Stimulated activated naive CD8-positive, alpha-beta T cell treated with anti-CD3 and anti-CD28 coated beads, Interleukin-15, amount 100 ng/mL, for 72 hours (primary cell): ENCODE data around the gene ACACB.

Experiments used
- ATAC-seq: fragments of 150-1000 bp; cut with Tn5 transposase; 2 replicates; pipeline ENCODE4 v1.10.0; 2021; ENCODE audit warnings: mild to moderate bottlenecking, moderate library complexity
- DNase-seq, 2 donors: peaks; one replicate each; pipeline ENCODE4 v3.0.0; 2021 to 2022
- H3K27ac Mint-ChIP-seq, 2 donors: one replicate each; pipeline ENCODE4 v1.8.0; 2022; ENCODE audit warnings: mild to moderate bottlenecking in 2 of 2, mixed read lengths in 2 of 2, moderate library complexity in 2 of 2
- H3K27me3 Mint-ChIP-seq: one replicate; pipeline ENCODE4 v1.8.0; 2022; ENCODE audit warnings: mixed read lengths
- H3K4me1 Mint-ChIP-seq: one replicate; pipeline ENCODE4 v1.8.0; 2022; ENCODE audit warnings: mild to moderate bottlenecking, mixed read lengths
- H3K4me3 Mint-ChIP-seq, 2 donors: one replicate each; pipeline ENCODE4 v1.8.0; 2022; ENCODE audit warnings: mild to moderate bottlenecking in 2 of 2, mixed read lengths in 2 of 2, moderate library complexity in 1 of 2
- H3K9me3 Mint-ChIP-seq, 2 donors: one replicate each; pipeline ENCODE4 v1.8.0; 2022; ENCODE audit warnings: mixed read lengths in 2 of 2

Gene ACACB

GRCh38 chr12:109289004-109289403 lies 172.6 kb downstream of the ACACB start:
- H3K27me3 Mint-ChIP-seq = peaks cover 38% of the 10 kb centered on the region
- no peak for ATAC-seq
- no peak overlapping the region for H3K4me3 Mint-ChIP-seq
- no peak for DNase-seq
- H3K9me3 Mint-ChIP-seq = peaks cover 0 to 6% of the 10 kb centered on the region in 2 donors
- no peaks in the 10 kb centered on the region for H3K4me1 Mint-ChIP-seq
- H3K27ac Mint-ChIP-seq = no peak overlapping the region

GRCh38 chr12:109289551-109289950 lies 173.2 kb downstream of the ACACB start:
- H3K4me1 Mint-ChIP-seq = no peaks in the 10 kb centered on the region
- H3K27me3 Mint-ChIP-seq = peaks cover 43% of the 10 kb centered on the region
- DNase-seq (no peak), ATAC-seq (no peak)
- H3K4me3 Mint-ChIP-seq = no peak overlapping the region
- H3K9me3 Mint-ChIP-seq = peaks cover 0 to 6% of the 10 kb centered on the region in 2 donors
- H3K27ac Mint-ChIP-seq = peak overlapping the region in 1 of 2 donors; percentile 81

GRCh38 chr12:109290061-109290460 lies 173.7 kb downstream of the ACACB start:
- peaks cover 0 to 1% of the 10 kb centered on the region in 2 donors for H3K9me3 Mint-ChIP-seq
- no peak for ATAC-seq
- DNase-seq = no peak
- H3K4me3 Mint-ChIP-seq = no peak overlapping the region
- no peaks in the 10 kb centered on the region for H3K4me1 Mint-ChIP-seq
- H3K27me3 Mint-ChIP-seq = peaks cover 48% of the 10 kb centered on the region
- no peak overlapping the region for H3K27ac Mint-ChIP-seq

GRCh38 chr12:109291117-109291516 lies 174.7 kb downstream of the ACACB start:
- ATAC-seq = no peak

GRCh38 chr12:109291521-109292341 lies 175.3 kb downstream of the ACACB start:
- Mint-ChIP-seq H3K27ac (no peak overlapping the region), H3K9me3 (no peaks in the 10 kb centered on the region), H3K4me1 (no peaks in the 10 kb centered on the region), H3K27me3 (peaks cover 60% of the 10 kb centered on the region), H3K4me3 (peak overlapping the region in 1 of 2 donors; percentile 52)
- DNase-seq (no peak), ATAC-seq (peak; percentile 19)

More at GRCh38 chr12:109291117-109291516, 174.7 kb downstream of the ACACB start:
- H3K27ac Mint-ChIP-seq = no peak overlapping the region
- no peaks in the 10 kb centered on the region for H3K4me1 Mint-ChIP-seq
- no peaks in the 10 kb centered on the region for H3K9me3 Mint-ChIP-seq
- no peak for DNase-seq
- H3K27me3 Mint-ChIP-seq = peaks cover 54% of the 10 kb centered on the region
- peak overlapping the region in 1 of 2 donors; percentile 52 for H3K4me3 Mint-ChIP-seq

GRCh38 chr12:109292342-109292711 lies 175.9 kb downstream of the ACACB start:
- no peak for ATAC-seq
- DNase-seq = no peak
- Mint-ChIP-seq H3K4me3 (no peak overlapping the region), H3K27me3 (peaks cover 62% of the 10 kb centered on the region), H3K27ac (no peak overlapping the region), H3K4me1 (no peaks in the 10 kb centered on the region), H3K9me3 (no peaks in the 10 kb centered on the region)

- no peak for ATAC-seq
- DNase-seq = no peak
- Mint-ChIP-seq H3K27me3 (peaks cover 62% of the 10 kb centered on the region), H3K27ac (no peak overlapping the region), H3K4me3 (no peak overlapping the region), H3K4me1 (no peaks in the 10 kb centered on the region), H3K9me3 (no peaks in the 10 kb centered on the region)
Measured at GRCh38 chr12:109293106-109293505, 176.7 kb downstream of the ACACB start.

- Mint-ChIP-seq H3K9me3 (no peaks in the 10 kb centered on the region), H3K27ac (no peak overlapping the region), H3K4me3 (no peak overlapping the region), H3K27me3 (peaks cover 62% of the 10 kb centered on the region), H3K4me1 (no peaks in the 10 kb centered on the region)
- no peak for DNase-seq
- ATAC-seq = no peak
Measured at GRCh38 chr12:109294286-109294796, 178.0 kb downstream of the ACACB start.

- H3K4me3 Mint-ChIP-seq = no peak overlapping the region
Measured at GRCh38 chr12:109295764-109296425, 179.5 kb downstream of the ACACB start.

GRCh38 chr12:109296431-109296830 lies 180.0 kb downstream of the ACACB start:
- Mint-ChIP-seq H3K4me3 (no peak overlapping the region), H3K27me3 (peaks cover 50% of the 10 kb centered on the region), H3K4me1 (no peaks in the 10 kb centered on the region), H3K9me3 (no peaks in the 10 kb centered on the region), H3K27ac (no peak overlapping the region)
- ATAC-seq (no peak), DNase-seq (no peak)

More at GRCh38 chr12:109295764-109296425, 179.5 kb downstream of the ACACB start:
- DNase-seq = no peak
- Mint-ChIP-seq H3K27me3 (peaks cover 54% of the 10 kb centered on the region), H3K27ac (no peak overlapping the region), H3K4me1 (no peaks in the 10 kb centered on the region), H3K9me3 (no peaks in the 10 kb centered on the region)
- ATAC-seq = no peak

- DNase-seq = no peak
- no peak overlapping the region for H3K4me3 Mint-ChIP-seq
- H3K27me3 Mint-ChIP-seq = peaks cover 48% of the 10 kb centered on the region
- no peaks in the 10 kb centered on the region for H3K4me1 Mint-ChIP-seq
- no peaks in the 10 kb centered on the region for H3K9me3 Mint-ChIP-seq
- H3K27ac Mint-ChIP-seq = no peak overlapping the region
- ATAC-seq = no peak
Measured at GRCh38 chr12:109299849-109300248, 183.5 kb downstream of the ACACB start.

- H3K4me1 Mint-ChIP-seq = no peaks in the 10 kb centered on the region
- ATAC-seq = no peak
- no peak for DNase-seq
- peaks cover 53% of the 10 kb centered on the region for H3K27me3 Mint-ChIP-seq
- no peak overlapping the region for H3K4me3 Mint-ChIP-seq
- H3K9me3 Mint-ChIP-seq = no peaks in the 10 kb centered on the region
- H3K27ac Mint-ChIP-seq = no peak overlapping the region
Measured at GRCh38 chr12:109301643-109302168, 185.3 kb downstream of the ACACB start.

GRCh38 chr12:109302358-109302757 lies 186.0 kb downstream of the ACACB start:
- no peak for DNase-seq
- peaks cover 58% of the 10 kb centered on the region for H3K27me3 Mint-ChIP-seq

GRCh38 chr12:109302770-109303169 lies 186.4 kb downstream of the ACACB start:
- Mint-ChIP-seq H3K27ac (no peak overlapping the region), H3K9me3 (no peaks in the 10 kb centered on the region), H3K27me3 (peaks cover 62% of the 10 kb centered on the region), H3K4me1 (no peaks in the 10 kb centered on the region), H3K4me3 (no peak overlapping the region)
- no peak for DNase-seq
- no peak for ATAC-seq

More at GRCh38 chr12:109302358-109302757, 186.0 kb downstream of the ACACB start:
- H3K9me3 Mint-ChIP-seq = no peaks in the 10 kb centered on the region
- H3K27ac Mint-ChIP-seq = no peak overlapping the region
- no peak overlapping the region for H3K4me3 Mint-ChIP-seq
- no peaks in the 10 kb centered on the region for H3K4me1 Mint-ChIP-seq
- no peak for ATAC-seq

- no peaks in the 10 kb centered on the region for H3K9me3 Mint-ChIP-seq
Measured at GRCh38 chr12:109304485-109304884, 188.1 kb downstream of the ACACB start.

GRCh38 chr12:109305547-109305946 lies 189.2 kb downstream of the ACACB start:
- DNase-seq (no peak), ATAC-seq (no peak)
- Mint-ChIP-seq H3K4me3 (no peak overlapping the region), H3K9me3 (no peaks in the 10 kb centered on the region), H3K27ac (no peak overlapping the region), H3K4me1 (peaks cover 10% of the 10 kb centered on the region), H3K27me3 (peaks cover 88% of the 10 kb centered on the region)

More at GRCh38 chr12:109304485-109304884, 188.1 kb downstream of the ACACB start:
- no peak for DNase-seq
- ATAC-seq = no peak
- Mint-ChIP-seq H3K27me3 (peaks cover 79% of the 10 kb centered on the region), H3K4me3 (no peak overlapping the region), H3K27ac (no peak overlapping the region), H3K4me1 (peaks cover 4% of the 10 kb centered on the region)
